Measurements from ENCODE around the gene BDKRB2. TPM values are rescaled to one million over a fixed set of nuclear protein-coding genes. Genes with fewer than 3 reads are reported as not detected.

The BDKRB2 gene
- total and polyA plus RNA-seq, 2 of the 4 experiments (the other 2 are of a cell fraction) = 60.9 to 73.1 TPM

GRCh38 chr14:96160076-96160912 lies 44.3 kb upstream of the BDKRB2 start:
- Histone ChIP-seq H2AK9ac (replicated peaks; ENCODE audit: low read depth, low read length, poor library complexity) (no peak overlapping the region), H4K91ac (ENCODE audit: insufficient read depth, low read depth, low read length) (peak overlapping the region; percentile 86), H2BK15ac (ENCODE audit: low read depth, low read length) (peak overlapping the region; percentile 38; the same call in 2 of the 3 replicates), H3K27me3 (ENCODE audit: control insufficient read depth, insufficient read depth, low read length) (no peaks in the 10 kb centered on the region), H3K18ac (ENCODE audit: low read depth, low read length) (peak overlapping the region; percentile 94), H3K4me3 (ENCODE audit: insufficient read depth, low read depth, low read length) (no peak overlapping the region), H3K23ac (ENCODE audit: low read depth, low read length) (no peak overlapping the region; the same call in 1 of the 2 replicates), H3K79me1 (ENCODE audit: low read depth in 1 of 2, low read length in 2 of 2) (no peaks in the 10 kb centered on the region), H2BK5ac (ENCODE audit: low read depth, low read length, poor library complexity, severe bottlenecking) (peak overlapping the region; percentile 65), H4K20me1 (ENCODE audit: insufficient read depth, low read length) (no peaks in the 10 kb centered on the region), H3K56ac (ENCODE audit: extremely low read depth, insufficient read depth, low read length) (peak overlapping the region; percentile 48; the same call in 1 of the 2 replicates), H3K4ac (ENCODE audit: low read depth, low read length) (peak overlapping the region; percentile 82), H2BK20ac (ENCODE audit: low read depth, low read length) (peak overlapping the region; percentile 83), H3K27ac (ENCODE audit: insufficient read depth, low read length) (peak overlapping the region; percentile 96), H3K9me3 (ENCODE audit: control insufficient read depth, insufficient read depth, low read length) (no peaks in the 10 kb centered on the region), H4K5ac (ENCODE audit: low read depth, low read length) (peak overlapping the region; percentile 83), H2AK5ac (ENCODE audit: low read depth, low read length) (peak overlapping the region; percentile 77), H3K9me1 (ENCODE audit: insufficient read depth, low read length) (peaks cover 18% of the 10 kb centered on the region), H3K9ac (ENCODE audit: low read depth, low read length) (peak overlapping the region; percentile 24; the same call in 1 of the 2 replicates), H3K4me1 (ENCODE audit: control insufficient read depth, insufficient read depth, low read length) (peaks cover 28% of the 10 kb centered on the region), H2BK120ac (ENCODE audit: low read depth, low read length) (peak overlapping the region; percentile 81), H3K14ac (replicated peaks; ENCODE audit: low read depth, low read length) (peak overlapping the region; percentile 65), H3K36me3 (ENCODE audit: control insufficient read depth, insufficient read depth, low read length) (no peaks in the 10 kb centered on the region), H3K4me2 (ENCODE audit: low read depth, low read length) (peak overlapping the region; percentile 11; the same call in 1 of the 2 replicates), H2AFZ (replicated peaks; ENCODE audit: low read length, poor library complexity) (no peak overlapping the region), H4K8ac (ENCODE audit: low read depth in 2 of 2, low read length in 2 of 2) (peak overlapping the region; percentile 74 to 76; a peak in 3 of 4 replicates)
- WGBS, 2 experiments (ENCODE audit: extremely low coverage in 2 of 2, insufficient read length in 1 of 2) = 60% methylated on average over 2 of the region's 8 CpGs; no CpG with 5 or more reads in 1 of the 2 experiments
- ATAC-seq (ENCODE audit: low read depth) = peak; percentile 58
- in situ Hi-C loops (cut with MboI; ENCODE audit: low sequenced_read_pairs) = no loop called here
- DNase-seq = no peak
- intact Hi-C loops (cut with micrococcal nuclease) = no loop called here
- no peak for TF ChIP-seq USF2 (IDR thresholded peaks at IDR 0.05; ENCODE audit: low read depth, low read length)
- TF ChIP-seq CEBPB (IDR thresholded peaks at IDR 0.05; ENCODE audit: low read depth, low read length) = peak; percentile 74
- BruUV-seq (replicated peaks) = no TSS peak
- ChIA-PET POLR2A (ENCODE audit: unreplicated experiment) (interaction anchor here (0.7 to 1.0 kb wide), 2 partner anchors 11 to 117 kb away, joined by 3 read pairs; no protein-coding TSS in a partner anchor), CTCF (interaction anchor here (0.7 to 1.3 kb wide), 2 partner anchors 12 to 14 kb away, joined by 3 to 5 read pairs; no protein-coding TSS in a partner anchor)
- dilution Hi-C loops (cut with HindIII; ENCODE audit: low sequenced_read_pairs, unreplicated experiment) = no loop called here

All from IMR-90 (cell line).